GM06990 (cell line): Measurements from ENCODE around the gene THOC5.

Experiments used
- DNase-seq: peaks from one replicate; pipeline ENCODE4 v3.0.0-alpha.2; 2011; ENCODE audit not compliant: insufficient read length; ENCODE audit errors: extremely low read depth
- H3K27me3 ChIP-seq: replicated peaks from 2 replicates; pipeline ENCODE4 v1.6.0; 2011; ENCODE audit warnings: low read length; ENCODE audit not compliant: control insufficient read depth, insufficient read depth
- H3K36me3 ChIP-seq: 2 replicates; pipeline ENCODE4 v1.5.1; 2011; ENCODE audit warnings: low read length; ENCODE audit not compliant: control insufficient read depth, insufficient read depth
- H3K4me3 ChIP-seq: replicated peaks from 2 replicates; pipeline ENCODE4 v1.5.1; 2011; ENCODE audit warnings: low read depth, mild to moderate bottlenecking, control low read depth, low read length
- TF ChIP-seq, protein P1 (sequence below): IDR thresholded peaks from 2 replicates; pipeline ENCODE4 v1.5.1; 2011; ENCODE audit warnings: low read length, control low read depth, mild to moderate bottlenecking, inconsistent platforms; ENCODE audit not compliant: insufficient read depth, poor library complexity, severe bottlenecking

THOC5 gene

DNA sequence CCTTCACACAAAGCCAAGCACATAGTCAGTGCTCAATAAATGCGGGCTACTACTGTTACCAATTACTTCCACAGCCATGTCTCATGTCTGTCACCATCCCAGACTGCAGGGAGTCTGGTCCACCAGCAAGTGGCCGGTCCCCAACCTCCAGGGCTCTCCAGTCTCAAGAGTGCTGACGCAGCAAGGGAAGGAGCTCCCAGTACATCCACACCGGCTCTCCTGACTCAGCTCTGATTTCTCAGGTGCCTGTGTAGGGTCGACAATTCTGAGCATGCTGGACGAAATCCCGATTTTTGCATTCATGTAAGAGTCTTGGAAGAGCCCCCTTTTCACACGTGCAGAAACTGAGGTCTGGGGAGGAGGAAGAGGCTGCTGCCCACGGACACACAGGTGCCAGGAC, 83.8 kb downstream of the THOC5 start:
- H3K4me3 ChIP-seq = no peak overlapping the region; the same call in 1 of the 2 replicates

DNA sequence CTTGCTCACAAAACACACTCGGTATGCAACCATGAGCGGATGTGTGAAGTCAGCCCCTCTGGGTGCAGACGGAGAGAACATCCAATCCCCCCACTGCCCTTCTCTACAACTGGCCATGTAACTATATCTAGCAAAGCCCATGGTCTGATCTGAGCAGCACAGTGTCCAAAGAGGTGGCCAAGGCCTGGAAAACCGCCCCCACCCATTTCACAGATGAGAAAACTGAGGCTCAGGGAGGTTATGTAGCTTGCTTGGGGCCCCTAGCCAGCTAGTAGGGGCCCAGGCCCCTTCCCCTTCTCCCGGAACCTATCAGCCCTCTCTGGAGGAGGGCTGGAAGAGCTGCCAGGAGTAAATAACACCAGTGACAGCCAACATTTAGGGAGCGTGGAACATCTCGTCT, 89.0 kb downstream of the THOC5 start:
- DNase-seq = no peak

More for the DNA sequence above, 83.8 kb downstream of the THOC5 start:
- no peaks in the 10 kb centered on the region; the same call in 1 of the 2 replicates for H3K27me3 ChIP-seq
- no peak for DNase-seq
- H3K36me3 ChIP-seq = no peaks in the 10 kb centered on the region
- TF ChIP-seq, protein P1, sequence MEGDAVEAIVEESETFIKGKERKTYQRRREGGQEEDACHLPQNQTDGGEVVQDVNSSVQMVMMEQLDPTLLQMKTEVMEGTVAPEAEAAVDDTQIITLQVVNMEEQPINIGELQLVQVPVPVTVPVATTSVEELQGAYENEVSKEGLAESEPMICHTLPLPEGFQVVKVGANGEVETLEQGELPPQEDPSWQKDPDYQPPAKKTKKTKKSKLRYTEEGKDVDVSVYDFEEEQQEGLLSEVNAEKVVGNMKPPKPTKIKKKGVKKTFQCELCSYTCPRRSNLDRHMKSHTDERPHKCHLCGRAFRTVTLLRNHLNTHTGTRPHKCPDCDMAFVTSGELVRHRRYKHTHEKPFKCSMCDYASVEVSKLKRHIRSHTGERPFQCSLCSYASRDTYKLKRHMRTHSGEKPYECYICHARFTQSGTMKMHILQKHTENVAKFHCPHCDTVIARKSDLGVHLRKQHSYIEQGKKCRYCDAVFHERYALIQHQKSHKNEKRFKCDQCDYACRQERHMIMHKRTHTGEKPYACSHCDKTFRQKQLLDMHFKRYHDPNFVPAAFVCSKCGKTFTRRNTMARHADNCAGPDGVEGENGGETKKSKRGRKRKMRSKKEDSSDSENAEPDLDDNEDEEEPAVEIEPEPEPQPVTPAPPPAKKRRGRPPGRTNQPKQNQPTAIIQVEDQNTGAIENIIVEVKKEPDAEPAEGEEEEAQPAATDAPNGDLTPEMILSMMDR = no peak

DNA sequence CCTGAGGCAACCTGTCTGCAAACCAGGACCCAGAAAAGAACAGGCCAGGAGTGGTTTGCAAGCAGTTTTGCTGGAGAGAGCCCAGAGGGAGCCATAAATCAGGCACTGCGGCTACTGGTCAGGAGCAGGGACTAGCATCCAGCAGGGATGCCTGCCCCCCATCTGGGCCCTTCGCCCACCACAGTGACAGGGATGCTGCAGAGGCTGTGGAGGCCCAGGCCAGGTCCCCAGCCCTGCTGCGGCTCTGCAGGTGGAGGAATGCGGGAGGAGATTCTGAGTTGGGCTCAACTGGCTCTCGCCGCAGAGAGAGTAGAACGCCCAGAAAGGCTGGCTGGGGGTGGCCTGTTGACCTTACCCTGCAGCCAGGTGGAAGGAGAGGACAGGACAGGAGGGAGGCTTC, 89.9 kb downstream of the THOC5 start:
- Histone ChIP-seq H3K4me3 (no peak overlapping the region), H3K27me3 (no peaks in the 10 kb centered on the region; the same call in 1 of the 2 replicates), H3K36me3 (no peaks in the 10 kb centered on the region)
- TF ChIP-seq, protein P1 = no peak
- no peak for DNase-seq

More for the DNA sequence above, 89.0 kb downstream of the THOC5 start:
- TF ChIP-seq, protein P1 = no peak
- no peak overlapping the region for H3K4me3 ChIP-seq
- H3K27me3 ChIP-seq = no peaks in the 10 kb centered on the region; the same call in 1 of the 2 replicates
- H3K36me3 ChIP-seq = no peaks in the 10 kb centered on the region

DNA sequence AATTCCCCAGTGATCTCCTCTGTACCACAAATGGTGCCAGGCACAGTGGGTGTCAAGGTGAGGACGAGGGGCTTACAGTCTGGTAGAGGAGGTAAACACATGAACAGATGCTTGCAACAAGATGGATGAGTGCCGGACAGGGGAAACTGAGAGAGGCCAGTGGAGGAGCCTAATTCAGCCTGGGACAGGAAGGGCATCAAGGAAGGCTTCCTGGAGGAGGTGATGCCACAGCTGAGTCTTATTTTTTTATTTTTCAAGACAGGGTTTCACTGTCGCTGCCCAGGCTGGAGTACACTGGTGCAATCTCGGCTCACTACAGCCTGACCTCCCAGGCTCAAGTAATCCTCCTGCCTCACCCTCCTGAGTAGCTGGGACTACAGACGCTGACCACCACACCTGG, 92.3 kb downstream of the THOC5 start:
- Histone ChIP-seq H3K36me3 (no peaks in the 10 kb centered on the region), H3K4me3 (no peak overlapping the region), H3K27me3 (no peaks in the 10 kb centered on the region)
- TF ChIP-seq, protein P1 = no peak
- DNase-seq = no peak

DNA sequence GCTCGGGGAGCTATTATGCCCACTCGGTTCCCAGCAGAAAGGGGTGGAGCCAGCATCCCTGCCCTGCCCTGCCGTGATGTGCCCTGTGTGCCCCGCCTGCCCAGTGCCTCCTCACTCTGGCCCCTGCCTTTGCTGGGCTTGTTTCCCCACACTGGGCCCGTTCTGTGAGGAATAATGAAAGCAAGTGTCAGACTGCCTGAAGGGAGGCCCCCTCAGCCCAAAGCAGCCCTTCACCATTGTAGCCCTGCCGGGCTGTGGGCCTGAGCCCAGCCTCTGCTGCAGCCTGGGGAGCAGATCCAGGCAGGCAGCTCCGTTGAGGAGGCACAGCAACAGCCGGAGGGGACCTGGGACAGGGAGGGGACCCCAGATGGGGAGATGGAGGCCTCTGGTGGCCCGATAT, 93.8 kb downstream of the THOC5 start:
- TF ChIP-seq, protein P1 = no peak
- H3K4me3 ChIP-seq = no peak overlapping the region
- DNase-seq = no peak
- no peaks in the 10 kb centered on the region for H3K36me3 ChIP-seq
- H3K27me3 ChIP-seq = no peaks in the 10 kb centered on the region

DNA sequence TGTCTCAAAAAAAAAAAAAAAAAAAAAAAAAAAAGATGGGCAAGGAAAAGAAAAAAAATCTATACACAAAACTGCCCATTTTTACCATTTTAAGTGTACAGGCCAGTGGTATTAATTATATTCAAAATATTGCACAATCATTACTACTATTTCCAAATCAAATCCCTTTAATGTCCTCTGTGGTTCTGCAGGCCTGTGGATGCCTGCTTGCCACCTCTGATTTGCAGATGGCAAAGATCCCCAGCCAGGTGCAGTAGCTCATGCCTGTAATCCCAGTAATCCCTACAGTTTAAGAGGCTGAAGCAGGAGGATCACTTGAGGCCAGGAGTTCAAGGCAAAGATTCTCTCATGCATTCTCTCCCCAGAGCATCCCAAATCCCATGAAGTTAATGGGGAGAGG, 95.0 kb downstream of the THOC5 start:
- TF ChIP-seq, protein P1 = no peak
- no peaks in the 10 kb centered on the region for H3K36me3 ChIP-seq
- DNase-seq = no peak
- no peaks in the 10 kb centered on the region for H3K27me3 ChIP-seq
- H3K4me3 ChIP-seq = no peak overlapping the region
